VCaP (cell line): ENCODE results near the gene ITGA7.

ENCODE experiments used
- H3K27ac ChIP-seq: fragments of 450-650 bp; 2 replicates; pipeline ENCODE4 v1.5.1; 2017
- CTCF ChIP-seq: fragments of 450-650 bp; conservative IDR thresholded peaks from 2 replicates; pipeline ENCODE4 v1.5.1; 2017; ENCODE audit warnings: mild to moderate bottlenecking, moderate library complexity

ITGA7 gene

GRCh38 chr12:55729819-55730818 is 22.4 kb upstream of the ITGA7 start:
- no peak for TF ChIP-seq CTCF
- peak overlapping the region; percentile 95 for H3K27ac ChIP-seq

GRCh38 chr12:55728939-55729818 is 21.5 kb upstream of the ITGA7 start, which contains the start of gene CD63:
Gene CD63 (minus strand): TSS chr12:55729009. CDS start chr12:55728341, 668 bp downstream.
- H3K27ac ChIP-seq = peak within 1 kb of the TSS; percentile 95
- no peak for TF ChIP-seq CTCF

- H3K27ac ChIP-seq = peak overlapping the region; percentile 95
- no peak for TF ChIP-seq CTCF
Observed at GRCh38 chr12:55728186-55728938, 20.7 kb upstream of the ITGA7 start.

GRCh38 chr12:55727643-55728185 is 20.0 kb upstream of the ITGA7 start:
- H3K27ac ChIP-seq = peak overlapping the region; percentile 95
- TF ChIP-seq CTCF = no peak

GRCh38 chr12:55726971-55727370 is 19.3 kb upstream of the ITGA7 start:
- H3K27ac ChIP-seq = peak overlapping the region; percentile 95
- no peak for TF ChIP-seq CTCF

GRCh38 chr12:55725556-55725955 is 17.9 kb upstream of the ITGA7 start:
- no peak overlapping the region for H3K27ac ChIP-seq
- no peak for TF ChIP-seq CTCF
